ENCODE results near the gene SHC1. TPM values are rescaled to one million over a fixed set of nuclear protein-coding genes. Genes with fewer than 3 reads are reported as not detected.
"Not testable (repeated sequence)": the region's sequence is repeated elsewhere in the genome, so short reads cannot be mapped to it uniquely, and the experiment has no call there.

SHC1 gene
- total RNA-seq, 2 donors from 2014 or later: 95.3 to 108 TPM

DNA sequence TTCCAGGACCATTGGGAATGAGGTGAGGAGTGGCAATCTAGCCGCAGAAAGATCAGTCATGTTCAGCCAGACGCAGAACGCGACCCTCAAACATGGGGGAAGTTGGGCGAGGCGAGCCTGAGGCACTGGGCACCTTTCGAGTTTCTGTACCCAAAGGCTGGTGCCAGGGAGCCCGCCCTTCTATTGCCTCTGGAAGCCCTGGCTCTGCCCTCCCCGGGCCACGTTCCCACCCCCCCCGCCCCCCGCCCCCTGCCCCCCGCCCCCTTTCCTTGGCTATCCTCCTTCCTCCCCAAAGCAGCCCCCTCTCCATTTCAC is 29.8 kb upstream of the SHC1 start:
- intact Hi-C loops (cut with DNase I, micrococcal nuclease): no loop called here
- ATAC-seq: no peak
- peak; percentile 57 to 67 for DNase-seq

DNA sequence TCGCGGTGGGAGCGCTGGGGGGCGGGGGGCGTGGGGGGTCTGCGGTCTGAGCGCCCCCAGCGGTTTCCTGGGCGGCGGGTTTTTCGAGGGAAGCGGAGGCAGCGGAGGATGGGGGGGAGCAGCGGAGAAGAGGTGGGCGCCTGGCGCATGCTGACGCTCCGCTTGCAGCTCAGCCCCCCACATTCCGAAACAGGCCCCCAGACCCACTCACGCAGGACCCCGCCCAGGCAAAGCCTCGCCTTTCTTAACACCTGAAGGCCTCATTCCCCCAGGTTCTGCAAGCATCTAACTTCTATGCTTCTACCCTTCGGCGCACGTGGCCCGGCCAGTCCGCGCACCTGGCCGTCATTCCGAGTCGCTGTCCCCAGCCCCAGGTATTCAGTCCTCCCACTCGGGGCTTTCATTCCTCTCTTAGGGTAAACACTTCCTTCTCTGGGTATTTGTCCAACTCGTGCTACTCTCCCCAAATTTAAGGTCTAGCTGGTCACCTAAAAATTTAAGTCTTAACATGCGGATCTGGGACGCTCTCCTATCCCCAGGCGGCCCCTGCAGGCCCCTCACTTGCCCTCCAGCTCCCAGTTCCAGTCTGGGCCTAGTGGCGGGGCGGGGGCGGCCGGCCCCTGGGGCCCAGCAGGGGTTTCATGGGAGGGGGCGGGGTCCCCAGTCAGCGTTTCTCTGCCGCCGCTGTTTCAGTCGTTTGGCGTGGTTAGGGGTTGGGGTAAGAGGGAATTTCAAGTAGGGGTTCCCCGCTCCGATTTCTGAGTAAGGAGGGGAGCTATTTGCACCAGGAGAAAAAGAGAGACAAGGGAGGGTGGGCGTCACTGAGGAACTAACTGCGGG is 29.2 kb upstream of the SHC1 start:
- ATAC-seq: no peak
- intact Hi-C loops (cut with DNase I, micrococcal nuclease): no loop called here
- DNase-seq: peak; percentile 60 to 62

DNA sequence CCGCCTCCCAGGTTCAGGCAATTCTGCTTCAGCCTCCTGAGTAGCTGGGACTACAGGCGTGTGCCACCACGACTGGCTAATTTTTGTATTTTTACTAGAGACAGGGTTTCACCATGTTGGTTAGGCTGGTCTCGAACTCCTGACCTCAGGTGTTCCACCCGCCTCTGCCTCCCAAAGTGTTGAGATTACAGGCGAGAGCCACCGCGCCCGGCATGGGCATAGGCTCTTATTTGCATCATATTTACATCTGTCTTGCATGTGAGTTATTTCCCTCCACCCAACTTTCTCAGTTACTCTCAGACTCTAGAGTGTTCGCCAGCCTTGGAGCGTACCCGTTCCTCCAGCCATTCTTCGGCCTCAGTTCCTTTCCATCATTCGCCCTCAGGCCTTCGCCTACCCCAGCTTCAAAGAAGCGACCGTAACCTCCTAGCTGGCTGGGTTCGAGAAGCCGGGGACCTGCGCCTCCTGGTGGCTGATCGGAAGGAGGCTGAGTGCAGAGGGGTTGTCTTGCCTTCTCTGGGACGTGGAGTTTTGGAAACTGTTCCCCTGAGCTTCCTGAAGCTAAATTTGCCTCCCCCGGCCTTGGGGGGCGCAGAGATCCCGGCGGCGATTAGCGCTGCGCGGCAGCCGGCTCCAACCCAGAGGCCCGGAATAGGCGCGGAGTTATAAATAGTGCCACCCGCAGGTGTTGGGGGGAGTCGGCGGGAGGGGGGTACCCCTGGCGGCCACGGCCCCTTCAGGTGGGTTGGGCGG is 28.4 kb upstream of the SHC1 start:
- ATAC-seq (no peak), DNase-seq (peak; percentile 61 to 77)
- intact Hi-C loops (cut with DNase I, micrococcal nuclease): no loop called here

DNA sequence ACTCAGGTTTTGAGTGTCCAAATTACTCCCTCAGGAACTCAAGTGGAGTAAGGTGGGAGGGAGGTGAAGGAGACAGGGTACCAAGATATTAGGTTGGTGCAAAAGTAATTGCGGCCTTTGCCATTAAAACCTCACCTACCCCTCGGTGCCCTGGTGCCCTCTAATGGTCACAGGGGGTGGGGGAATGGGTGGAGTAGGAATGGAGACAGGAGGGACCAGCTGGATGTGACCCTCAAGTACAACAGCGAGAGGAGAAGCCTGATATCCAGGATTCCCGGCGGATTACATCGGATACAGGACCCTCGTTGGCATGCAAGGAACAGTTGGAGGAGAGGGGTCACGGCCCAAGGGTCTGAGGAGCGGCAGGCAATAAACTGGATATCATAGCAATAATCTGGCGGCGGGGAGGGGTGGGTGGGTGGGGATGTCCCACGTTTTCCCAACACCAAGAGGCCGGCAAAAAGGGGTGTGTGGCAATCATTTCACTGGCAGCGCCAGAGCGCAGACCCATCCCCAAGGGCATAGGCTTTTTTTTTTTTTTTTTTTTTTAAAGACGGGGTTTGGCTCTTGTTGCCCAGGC is 27.7 kb upstream of the SHC1 start:
- ATAC-seq (no peak), DNase-seq (no peak)
- intact Hi-C loops (cut with DNase I, micrococcal nuclease): no loop called here

DNA sequence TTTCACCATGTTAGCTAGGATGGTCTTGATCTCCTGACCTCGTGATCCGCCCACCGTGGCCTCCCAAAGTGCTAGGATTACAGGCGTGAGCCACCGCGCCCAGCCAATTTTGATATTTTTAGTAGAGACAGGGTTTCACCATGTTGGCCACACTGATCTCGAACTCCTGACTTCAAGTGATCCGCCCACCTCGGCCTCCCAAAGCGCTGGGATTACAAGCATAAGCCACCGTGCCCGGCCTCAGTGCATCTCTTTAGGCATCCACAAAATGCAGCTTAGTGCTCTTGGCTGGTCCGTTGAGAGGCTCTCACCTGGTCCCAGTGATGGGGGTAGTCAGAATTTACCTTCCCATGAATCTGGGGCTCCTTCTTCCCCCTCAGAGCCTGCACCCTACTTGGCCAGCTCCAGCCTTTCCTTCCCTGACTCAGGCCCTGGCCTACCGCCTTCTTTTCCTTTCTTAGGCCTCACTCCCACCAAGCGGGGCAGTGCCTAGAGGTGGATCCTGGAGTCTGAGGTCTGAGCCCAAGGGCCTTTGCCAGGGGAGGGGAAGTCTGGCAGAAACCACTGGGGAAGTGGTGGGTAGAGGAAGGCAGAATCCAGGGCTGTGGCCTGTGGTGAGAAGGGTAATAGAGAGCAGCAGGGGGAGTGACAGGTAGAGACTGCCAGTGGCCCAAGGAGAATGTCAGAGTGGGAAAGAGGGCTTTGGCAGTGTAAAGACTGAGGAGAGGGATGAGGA is 26.6 kb upstream of the SHC1 start:
- DNase-seq (no peak), ATAC-seq (no peak)
- intact Hi-C loops (cut with DNase I, micrococcal nuclease): no loop called here

DNA sequence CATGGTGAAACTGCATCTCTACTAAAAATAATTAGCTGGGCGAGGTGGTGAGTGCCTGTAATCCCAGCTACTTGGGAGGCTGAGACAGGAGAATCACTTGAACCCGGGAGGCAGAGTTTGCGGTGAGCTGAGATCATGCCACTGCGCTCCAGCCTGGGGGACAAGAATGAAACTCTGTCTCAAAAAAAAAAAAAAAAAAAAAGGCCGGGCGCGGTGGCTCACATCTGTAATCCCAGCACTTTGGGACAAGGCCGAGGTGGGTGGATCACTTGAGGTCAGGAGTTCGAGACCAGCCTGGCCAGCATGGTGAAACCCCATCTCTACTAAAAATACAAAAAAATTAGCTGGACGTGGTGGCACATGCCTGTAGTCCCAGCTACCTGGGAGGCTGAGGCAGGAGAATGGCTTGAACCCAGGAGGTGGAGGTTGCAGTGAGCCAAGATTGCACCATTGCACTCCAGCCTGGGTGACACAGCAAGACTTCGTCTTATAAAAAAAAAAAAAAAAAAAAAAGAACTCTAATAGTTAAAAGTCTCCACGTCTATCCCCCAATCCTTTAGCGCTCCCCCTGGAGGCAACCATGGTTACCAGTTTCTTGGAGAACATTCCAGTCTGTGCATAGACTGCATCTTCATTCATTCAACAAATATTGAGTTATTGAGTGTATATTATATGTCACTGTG is 24.9 kb upstream of the SHC1 start:
- intact Hi-C loops (cut with DNase I, micrococcal nuclease): not testable (repeated sequence)
- ATAC-seq (peak; percentile 12), DNase-seq (peak; percentile 66 to 68)

DNA sequence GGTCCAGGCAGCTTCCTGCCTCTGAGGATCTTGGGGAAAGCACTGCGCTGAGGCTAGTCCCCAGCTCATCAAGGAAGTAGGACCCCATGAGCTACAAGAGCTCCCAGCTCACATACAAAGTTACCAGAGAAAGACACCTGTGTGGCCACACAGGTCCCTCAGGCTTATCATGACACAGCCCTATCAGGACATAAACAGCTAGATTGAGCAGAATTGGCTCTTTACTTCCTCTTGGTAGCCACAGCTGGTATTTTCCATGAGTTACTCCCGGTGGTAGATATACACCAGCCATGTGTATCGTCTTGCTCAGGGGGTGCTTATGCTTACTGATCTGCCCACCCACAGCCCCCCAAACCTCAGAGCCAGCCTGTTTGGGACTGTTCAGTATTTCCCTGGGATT is 24.0 kb upstream of the SHC1 start:
- ATAC-seq (no peak), DNase-seq (no peak)
- intact Hi-C loops (cut with DNase I, micrococcal nuclease): no loop called here

DNA sequence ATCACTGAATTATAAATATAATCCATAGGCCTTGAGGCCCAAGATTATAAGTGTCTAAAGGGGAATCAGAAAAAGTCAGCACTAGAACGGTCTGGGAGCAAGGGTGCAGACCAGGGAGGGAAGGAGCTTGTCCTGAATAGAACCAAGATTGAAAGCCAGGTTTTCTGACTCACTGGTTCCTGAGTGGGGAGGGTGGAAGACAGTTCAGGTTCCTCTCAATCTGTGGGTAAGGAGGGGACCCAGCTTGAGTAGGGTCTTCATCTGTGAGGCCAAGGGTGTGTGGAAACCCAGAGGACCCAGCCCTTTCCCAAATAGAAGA is 23.7 kb upstream of the SHC1 start:
- DNase-seq: no peak
- ATAC-seq: no peak
- intact Hi-C loops (cut with DNase I, micrococcal nuclease): no loop called here

DNA sequence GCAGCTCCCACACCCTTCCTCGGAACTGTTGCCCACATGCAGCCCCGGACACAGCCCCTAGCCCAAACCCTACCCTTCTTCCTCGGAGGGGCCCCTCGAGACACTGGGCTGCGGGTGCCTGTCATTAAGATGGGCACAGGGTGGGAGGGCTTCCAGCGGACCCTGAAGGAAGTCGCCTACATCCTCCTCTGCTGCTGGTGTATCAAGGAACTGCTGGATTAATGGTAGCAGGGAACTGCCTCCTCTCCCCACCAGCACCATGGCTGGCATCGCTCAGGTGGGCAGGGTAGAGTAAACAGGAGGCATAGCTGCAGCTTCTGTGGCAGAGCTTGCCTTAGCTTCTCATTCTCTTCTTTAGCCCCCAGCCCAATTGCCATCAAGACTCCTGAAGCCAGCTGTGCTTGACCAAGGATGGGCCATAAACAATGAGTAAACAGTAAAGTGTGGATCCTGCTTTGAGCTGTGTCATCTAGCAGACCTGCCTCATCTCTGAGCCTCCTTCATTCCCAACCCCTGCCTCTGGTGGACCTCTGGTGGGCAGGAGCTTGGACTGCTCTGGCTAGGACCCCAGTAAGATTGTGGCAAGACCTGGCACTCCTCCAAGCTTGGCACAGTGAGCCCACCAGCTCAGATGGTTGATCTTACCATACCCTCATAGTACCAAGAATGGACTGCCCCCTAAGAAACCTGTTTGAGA is 23.2 kb upstream of the SHC1 start, which contains the start of gene LENEP:
Gene LENEP, plus strand, starts transcription at position 15 of the 697 bp plus-strand sequence. Its CDS starts 22 bp downstream, at position 37.
- ATAC-seq (no peak), DNase-seq (no peak)
- intact Hi-C loops (cut with DNase I, micrococcal nuclease): no loop called here

DNA sequence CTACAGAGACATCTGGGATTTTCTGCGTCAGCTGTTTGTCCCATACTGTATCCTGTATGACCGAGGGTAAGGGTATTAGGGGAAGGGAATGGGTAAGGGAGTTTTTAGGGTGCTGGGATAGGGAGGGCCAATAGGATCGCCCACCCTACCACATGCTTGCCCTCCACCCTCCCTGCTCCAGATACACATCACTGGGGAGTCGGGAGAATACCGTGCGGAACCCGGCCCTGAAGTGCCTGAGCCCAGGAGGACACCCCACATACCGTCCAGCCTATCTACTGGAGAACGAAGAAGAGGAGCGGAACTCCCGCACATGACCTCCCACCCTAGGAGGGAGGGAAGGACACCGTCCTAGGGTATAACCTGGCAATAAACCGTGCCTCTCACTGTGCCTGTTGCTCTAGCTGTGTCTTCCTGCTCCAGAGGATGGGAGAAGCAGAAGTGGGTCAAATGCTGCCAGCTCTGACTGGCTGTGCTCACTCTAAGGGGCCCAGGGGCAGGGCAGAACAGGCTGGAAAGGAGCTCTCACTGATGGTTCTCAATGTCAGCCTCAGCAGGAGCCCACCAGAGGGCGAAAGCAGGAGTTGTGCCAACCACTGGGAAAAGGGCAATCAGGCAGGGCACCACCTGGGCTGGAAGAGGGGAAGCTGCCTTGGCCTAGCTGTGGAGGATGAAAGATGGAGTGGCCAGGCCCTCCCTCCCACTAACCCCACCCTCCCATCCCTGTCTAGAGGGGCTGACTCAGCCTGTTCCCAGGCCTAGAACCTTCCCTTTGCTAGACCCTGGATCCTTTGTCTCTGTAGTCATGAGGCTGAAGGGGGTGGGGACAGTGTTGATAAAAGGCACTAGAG is 22.4 kb upstream of the SHC1 start:
- ATAC-seq (peak; percentile 18), DNase-seq (no peak)

DNA sequence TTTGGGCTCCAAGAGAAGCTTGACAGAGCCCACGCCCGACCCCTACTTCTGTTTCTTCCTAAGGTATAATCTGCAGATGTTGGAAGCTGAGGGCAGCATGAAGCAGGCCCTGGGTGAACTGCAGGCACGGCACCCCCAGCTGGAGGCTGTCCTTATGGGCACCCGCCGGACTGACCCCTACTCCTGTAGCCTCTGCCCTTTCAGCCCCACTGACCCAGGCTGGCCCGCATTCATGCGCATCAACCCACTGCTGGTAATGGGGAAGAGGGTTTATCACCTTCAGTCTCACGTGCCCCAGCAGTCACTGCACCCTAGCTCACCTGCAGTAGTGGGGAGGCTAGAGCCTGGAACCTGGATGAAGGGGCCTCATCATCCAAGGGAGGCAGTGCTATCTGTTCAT is 19.7 kb upstream of the SHC1 start:
- intact Hi-C loops (cut with DNase I, micrococcal nuclease): no loop called here
- DNase-seq (no peak), ATAC-seq (no peak)

More for the DNA sequence above, 22.4 kb upstream of the SHC1 start:
- intact Hi-C loops (cut with DNase I, micrococcal nuclease): no loop called here

DNA sequence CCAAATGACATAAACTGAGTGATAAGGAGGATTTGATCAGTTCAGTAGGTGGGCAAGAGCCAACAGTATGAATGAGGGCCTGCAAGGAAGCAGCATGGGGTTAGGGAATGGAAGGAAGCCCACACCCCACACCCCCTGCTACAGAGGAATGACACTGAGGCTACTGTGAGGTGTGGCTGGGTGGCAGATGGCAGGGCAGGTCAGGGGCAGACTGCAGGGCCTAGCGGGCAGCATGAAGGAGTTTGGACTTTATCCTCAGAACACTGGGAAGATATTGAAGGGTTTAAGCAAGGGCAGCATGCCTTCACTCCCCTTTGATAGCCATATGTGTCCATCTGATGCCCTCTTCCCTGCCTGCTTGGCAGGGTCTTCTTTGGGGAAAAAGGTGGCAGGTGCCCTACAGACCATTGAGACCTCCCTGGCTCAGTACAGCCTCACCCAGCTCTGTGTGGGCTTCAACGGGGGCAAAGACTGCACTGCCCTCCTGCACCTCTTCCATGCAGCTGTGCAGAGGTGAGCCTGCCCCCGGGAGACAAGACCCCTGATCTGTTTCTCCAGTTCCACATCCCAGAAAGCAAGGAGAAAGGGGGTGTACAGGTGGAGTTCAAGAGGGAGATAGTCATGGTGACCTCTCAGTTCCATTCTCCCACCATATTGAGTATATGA is 18.8 kb upstream of the SHC1 start:
- intact Hi-C loops (cut with DNase I, micrococcal nuclease): no loop called here
- DNase-seq (no peak), ATAC-seq (peak; percentile 74)

DNA sequence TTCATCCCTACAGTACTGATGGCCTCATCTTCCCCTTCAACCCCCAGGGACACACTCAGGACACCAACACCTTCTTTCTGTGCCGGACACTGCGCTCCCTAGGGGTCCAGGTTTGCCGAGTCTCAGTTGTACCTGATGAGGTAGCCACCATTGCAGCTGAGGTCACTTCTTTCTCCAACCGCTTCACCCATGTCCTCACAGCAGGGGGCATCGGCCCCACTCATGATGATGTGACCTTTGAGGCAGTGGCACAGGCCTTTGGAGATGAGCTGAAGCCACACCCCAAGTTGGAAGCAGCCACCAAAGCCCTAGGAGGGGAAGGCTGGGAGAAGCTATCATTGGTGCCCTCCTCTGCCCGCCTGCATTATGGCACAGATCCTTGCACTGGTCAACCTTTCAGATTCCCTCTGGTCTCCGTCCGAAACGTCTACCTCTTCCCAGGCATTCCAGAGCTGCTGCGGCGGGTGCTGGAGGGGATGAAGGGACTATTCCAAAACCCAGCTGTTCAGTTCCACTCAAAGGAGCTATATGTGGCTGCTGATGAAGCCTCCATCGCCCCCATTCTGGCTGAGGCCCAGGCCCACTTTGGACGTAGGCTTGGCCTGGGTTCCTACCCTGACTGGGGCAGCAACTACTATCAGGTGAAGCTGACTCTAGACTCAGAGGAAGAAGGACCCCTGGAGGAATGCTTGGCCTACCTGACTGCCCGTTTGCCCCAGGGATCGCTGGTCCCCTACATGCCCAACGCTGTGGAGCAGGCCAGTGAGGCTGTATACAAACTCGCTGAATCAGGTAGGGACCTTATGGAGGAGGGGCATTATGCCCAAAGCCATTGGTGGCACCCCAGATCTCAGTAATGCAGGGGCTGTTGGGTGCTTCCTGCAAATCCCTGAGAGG is 17.8 kb upstream of the SHC1 start:
- DNase-seq (no peak), ATAC-seq (no peak)
- intact Hi-C loops (cut with DNase I, micrococcal nuclease): no loop called here

DNA sequence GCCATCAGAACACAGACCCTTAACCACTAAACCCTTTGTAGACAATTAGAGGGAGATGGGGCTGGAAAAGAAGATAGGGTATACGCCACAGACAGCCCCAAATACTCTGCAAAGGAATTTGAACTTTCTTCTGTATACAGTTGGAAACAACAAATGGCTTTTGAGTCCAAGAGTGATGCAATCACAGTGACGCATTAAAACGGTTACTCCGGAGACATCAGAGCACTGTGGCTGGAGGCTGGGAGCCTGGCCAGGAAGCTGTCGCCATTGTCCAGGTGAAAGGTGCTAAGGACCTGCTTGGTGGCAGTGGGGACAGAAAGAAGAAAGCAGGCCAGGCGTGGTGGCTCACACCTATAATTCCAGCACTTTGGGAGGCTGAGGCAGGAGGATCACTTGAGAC is 16.8 kb upstream of the SHC1 start:
- DNase-seq (no peak), ATAC-seq (no peak)
- intact Hi-C loops (cut with DNase I, micrococcal nuclease): no loop called here

DNA sequence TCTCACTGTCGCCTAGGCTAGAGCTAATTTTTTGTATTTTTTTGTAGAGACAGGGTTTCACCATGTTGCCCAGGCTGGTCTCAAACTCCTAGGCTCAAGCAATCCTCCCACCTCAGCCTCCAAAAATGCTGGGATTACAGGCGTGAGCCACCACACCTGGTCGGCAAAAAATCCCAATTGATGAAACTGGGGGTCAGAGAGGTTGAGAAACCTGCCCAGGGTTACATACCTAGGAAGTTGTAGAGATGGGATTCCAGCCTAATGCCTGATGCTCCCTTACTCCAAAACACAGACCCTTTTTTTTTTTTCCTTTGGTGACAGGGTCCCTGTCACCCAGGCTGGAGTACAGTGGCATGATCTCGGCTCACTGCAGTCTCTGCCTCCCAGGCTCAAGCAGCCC is 16.2 kb upstream of the SHC1 start:
- DNase-seq; ATAC-seq; intact Hi-C loops (cut with DNase I, micrococcal nuclease): not testable (repeated sequence)

Measured in left colon (tissue), 2 donors.